ENCODE results near the gene SLC2A11.

Gene SLC2A11

DNA sequence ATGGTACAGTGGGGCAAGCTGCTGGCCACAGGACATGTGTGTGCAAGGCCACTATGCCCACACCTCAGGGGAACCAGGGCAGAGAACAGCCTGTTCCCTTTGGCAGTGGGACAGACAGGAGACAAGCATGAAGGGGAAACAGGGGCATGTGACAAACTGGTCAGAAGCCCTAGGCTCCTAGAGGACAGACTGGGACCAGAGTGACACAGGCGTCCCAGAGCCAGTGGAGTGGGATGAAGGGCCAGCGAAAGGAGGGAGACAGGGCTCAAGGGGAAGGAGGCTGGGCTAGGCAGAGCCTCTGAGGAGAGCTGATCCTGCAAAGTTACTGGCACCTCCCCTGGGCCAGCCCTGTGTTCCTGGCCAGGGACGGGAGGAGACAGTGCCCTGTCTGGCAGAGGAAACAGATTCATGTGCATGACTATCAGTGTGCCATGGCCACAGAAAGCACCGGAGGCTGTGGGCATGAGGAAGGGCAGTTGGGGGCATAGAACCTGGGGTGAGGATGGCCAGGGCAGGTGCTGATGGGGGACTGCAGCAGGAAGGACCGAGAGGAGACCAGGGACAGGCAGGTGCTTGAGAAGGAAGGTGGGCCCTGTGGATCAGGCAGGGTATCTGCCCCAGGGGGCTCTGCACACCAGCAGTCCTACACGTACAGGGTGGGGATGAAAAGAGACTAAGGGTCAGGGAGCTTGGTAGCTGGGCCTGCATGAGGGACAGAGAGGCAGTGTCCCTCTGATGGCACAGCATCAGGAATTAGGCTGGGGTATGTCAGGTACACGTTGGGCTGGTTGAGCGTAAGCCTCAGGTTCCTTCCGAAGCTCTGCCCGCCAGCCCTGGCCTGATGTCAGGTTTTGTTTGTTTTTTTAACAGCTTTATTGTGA, 28.6 kb upstream of the SLC2A11 start:
- Histone ChIP-seq H3K4me3 (no peak overlapping the region), H3K4me1 (peaks cover 19 to 40% (median 39%) of the 10 kb centered on the region in 10 experiments), H3K27me3 (no peaks in the 10 kb centered on the region), H3K9me3 (replicated peaks in 1 of 11) (no peaks in the 10 kb centered on the region), H3K36me3 (peaks cover 96 to 100% (median 98%) of the 10 kb centered on the region in 11 experiments), H3K27ac (peak overlapping the region in 2 of 11 experiments; percentile 29 to 35; a peak in 4 of 22 replicates), H3K9ac (peak overlapping the region in 2 of 11 experiments; percentile 3 to 7; a peak in 1 of 22 replicates), H4K20me1 (peaks cover 33 to 93% (median 54%) of the 10 kb centered on the region in 11 experiments; a peak in 21 of 22 replicates), H3K4me2 (no peak overlapping the region)
- no peak for TF ChIP-seq Cebpa-rat (IDR thresholded peaks at IDR 0.05)

GRCh38 chr22:23829845-23830372, 27.8 kb upstream of the SLC2A11 start:
- no peak for TF ChIP-seq Cebpa-rat (IDR thresholded peaks at IDR 0.05)
- Histone ChIP-seq H3K27ac (no peak overlapping the region), H3K27me3 (no peaks in the 10 kb centered on the region), H3K9ac (no peak overlapping the region), H3K36me3 (peaks cover 94 to 99% (median 96%) of the 10 kb centered on the region in 11 experiments), H3K4me3 (no peak overlapping the region), H3K4me1 (peaks cover 19 to 35% (median 31%) of the 10 kb centered on the region in 10 experiments), H3K9me3 (replicated peaks in 1 of 11) (no peaks in the 10 kb centered on the region), H3K4me2 (no peak overlapping the region), H4K20me1 (peaks cover 33 to 91% (median 59%) of the 10 kb centered on the region in 11 experiments; a peak in 21 of 22 replicates)

GRCh38 chr22:23831261-23831660, 26.4 kb upstream of the SLC2A11 start:
- Histone ChIP-seq H3K27ac (peak overlapping the region in 1 of 11 experiments; percentile 44; a peak in 2 of 22 replicates), H3K9me3 (replicated peaks in 1 of 11) (no peaks in the 10 kb centered on the region), H3K4me3 (no peak overlapping the region), H3K9ac (peak overlapping the region in 3 of 11 experiments; percentile 9 to 35 (median 24); a peak in 1 of 22 replicates), H3K4me2 (no peak overlapping the region), H3K4me1 (peaks cover 8 to 34% (median 31%) of the 10 kb centered on the region in 10 experiments), H4K20me1 (peaks cover 33 to 93% (median 73%) of the 10 kb centered on the region in 11 experiments; a peak in 21 of 22 replicates), H3K27me3 (no peaks in the 10 kb centered on the region), H3K36me3 (peaks cover 94 to 99% (median 96%) of the 10 kb centered on the region in 11 experiments)
- no peak for TF ChIP-seq Cebpa-rat (IDR thresholded peaks at IDR 0.05)

DNA sequence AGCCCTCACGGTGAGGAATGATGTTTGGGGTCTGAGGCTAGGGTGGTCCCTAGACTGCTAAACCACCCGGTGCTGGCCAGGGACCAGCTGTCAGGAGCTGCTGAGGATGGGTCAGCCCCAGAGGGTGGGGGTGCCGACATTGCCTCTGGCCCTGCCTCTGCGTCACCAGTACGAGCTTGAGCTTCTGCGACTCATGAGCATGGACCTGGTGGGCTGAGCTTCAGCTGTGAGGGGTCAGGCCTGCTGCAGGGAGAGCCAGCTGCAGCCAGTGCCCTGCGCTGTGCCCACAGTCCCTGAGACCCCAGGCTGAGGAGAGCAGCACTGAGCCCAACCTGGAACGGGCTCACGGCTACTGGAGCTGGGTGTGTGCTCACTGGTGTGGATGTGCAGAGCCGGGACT, 25.9 kb upstream of the SLC2A11 start:
- Histone ChIP-seq H3K36me3 (peaks cover 93 to 99% (median 97%) of the 10 kb centered on the region in 11 experiments), H3K9me3 (replicated peaks in 1 of 11) (no peaks in the 10 kb centered on the region), H3K9ac (peak overlapping the region in 4 of 11 experiments; percentile 7 to 35 (median 16); a peak in 1 of 22 replicates), H3K4me3 (no peak overlapping the region), H4K20me1 (peaks cover 33 to 93% (median 75%) of the 10 kb centered on the region in 11 experiments; a peak in 21 of 22 replicates), H3K4me2 (no peak overlapping the region), H3K27ac (peak overlapping the region in 1 of 11 experiments; percentile 44; a peak in 1 of 22 replicates), H3K27me3 (no peaks in the 10 kb centered on the region), H3K4me1 (peaks cover 3 to 34% (median 31%) of the 10 kb centered on the region in 10 experiments)
- TF ChIP-seq Cebpa-rat (IDR thresholded peaks at IDR 0.05): no peak

- no peaks in the 10 kb centered on the region for H3K27me3 ChIP-seq
- peak overlapping the region in 2 of 11 experiments; percentile 6 to 44; a peak in 2 of 22 replicates for H3K27ac ChIP-seq
- peaks cover 33 to 93% (median 77%) of the 10 kb centered on the region in 11 experiments; a peak in 21 of 22 replicates for H4K20me1 ChIP-seq
- TF ChIP-seq Cebpa-rat (IDR thresholded peaks at IDR 0.05): no peak
- H3K9me3 ChIP-seq (replicated peaks in 1 of 11): no peaks in the 10 kb centered on the region
- peaks cover 4 to 34% (median 31%) of the 10 kb centered on the region in 10 experiments; a peak in 19 of 20 replicates for H3K4me1 ChIP-seq
- no peak overlapping the region for H3K4me3 ChIP-seq
- peaks cover 87 to 99% (median 90%) of the 10 kb centered on the region in 11 experiments for H3K36me3 ChIP-seq
- H3K4me2 ChIP-seq: no peak overlapping the region
- peak overlapping the region in 4 of 11 experiments; percentile 6 to 35 (median 21); a peak in 3 of 22 replicates for H3K9ac ChIP-seq
Observed at GRCh38 chr22:23832226-23833016, 25.3 kb upstream of the SLC2A11 start.

GRCh38 chr22:23833017-23833751, 24.5 kb upstream of the SLC2A11 start:
- H3K4me2 ChIP-seq: no peak overlapping the region
- no peak for TF ChIP-seq Cebpa-rat (IDR thresholded peaks at IDR 0.05)
- peaks cover 80 to 94% (median 83%) of the 10 kb centered on the region in 11 experiments for H3K36me3 ChIP-seq
- peak overlapping the region in 2 of 11 experiments; percentile 21 to 44; a peak in 2 of 22 replicates for H3K27ac ChIP-seq
- no peaks in the 10 kb centered on the region for H3K9me3 ChIP-seq (replicated peaks in 1 of 11)
- H3K9ac ChIP-seq: peak overlapping the region in 5 of 11 experiments; percentile 13 to 35 (median 29); a peak in 5 of 22 replicates
- no peaks in the 10 kb centered on the region for H3K27me3 ChIP-seq
- peaks cover 33 to 95% (median 83%) of the 10 kb centered on the region in 11 experiments; a peak in 21 of 22 replicates for H4K20me1 ChIP-seq
- H3K4me3 ChIP-seq: no peak overlapping the region
- H3K4me1 ChIP-seq: peaks cover 11 to 36% (median 32%) of the 10 kb centered on the region in 10 experiments

DNA sequence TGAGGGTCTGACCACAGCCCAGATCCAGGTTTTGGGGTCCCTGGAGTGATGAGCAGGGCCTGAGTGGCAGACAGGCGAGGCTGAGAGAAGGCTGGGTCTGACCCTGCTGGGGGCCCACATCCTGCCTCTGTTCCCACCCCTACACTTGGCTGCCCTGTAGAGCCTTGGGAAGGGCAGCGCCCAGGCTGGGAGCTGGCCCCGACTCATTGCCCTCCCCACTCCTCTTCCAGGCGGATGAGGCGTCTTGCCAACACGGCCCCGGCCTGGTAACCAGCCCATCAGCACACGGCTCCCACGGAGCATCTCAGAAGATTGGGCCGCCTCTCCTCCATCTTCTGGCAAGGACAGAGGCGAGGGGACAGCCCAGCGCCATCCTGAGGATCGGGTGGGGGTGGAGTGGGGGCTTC, 23.8 kb upstream of the SLC2A11 start:
- peaks cover 33 to 92% (median 79%) of the 10 kb centered on the region in 11 experiments; a peak in 21 of 22 replicates for H4K20me1 ChIP-seq
- H3K4me3 ChIP-seq: no peak overlapping the region
- peak overlapping the region in 2 of 11 experiments; percentile 7 to 21; a peak in 2 of 22 replicates for H3K27ac ChIP-seq
- no peaks in the 10 kb centered on the region for H3K9me3 ChIP-seq (replicated peaks in 1 of 11)
- no peaks in the 10 kb centered on the region for H3K27me3 ChIP-seq
- peak overlapping the region in 5 of 11 experiments; percentile 23 to 44 (median 35); a peak in 4 of 22 replicates for H3K9ac ChIP-seq
- no peak overlapping the region for H3K4me2 ChIP-seq
- H3K36me3 ChIP-seq: peaks cover 74 to 86% (median 77%) of the 10 kb centered on the region in 11 experiments
- TF ChIP-seq Cebpa-rat (IDR thresholded peaks at IDR 0.05): no peak
- H3K4me1 ChIP-seq: peaks cover 14 to 41% (median 35%) of the 10 kb centered on the region in 10 experiments

Measured in BLaER1 treated with 17β-estradiol and CSF1 and Interleukin-3, amounts not matched to agents 10 nM and 100 nM (cell line).